Mesendoderm (in vitro differentiated cells): ENCODE data around the gene NCAPH2.

Experiments
- DNase-seq: peaks from one replicate; pipeline ENCODE4 v3.0.0; 2013
- H2AK5ac ChIP-seq: 2 replicates; pipeline ENCODE4 v1.6.1; 2013; ENCODE audit warnings: low read length, inconsistent platforms
- H2BK120ac ChIP-seq: 2 replicates; pipeline ENCODE4 v1.6.1; 2013; ENCODE audit warnings: low read depth, mild to moderate bottlenecking, low read length, moderate library complexity, mixed read lengths
- H2BK15ac ChIP-seq: replicated peaks from 2 replicates; pipeline ENCODE4 v1.6.1; 2013; ENCODE audit warnings: low read depth, mild to moderate bottlenecking, moderate library complexity
- H2BK5ac ChIP-seq: 2 replicates; pipeline ENCODE4 v1.6.1; 2013; ENCODE audit warnings: low read length, inconsistent platforms
- H3K18ac ChIP-seq: 2 replicates; pipeline ENCODE4 v1.6.1; 2013; ENCODE audit warnings: mild to moderate bottlenecking, low read length, mixed read lengths
- H3K23ac ChIP-seq: one replicate; pipeline ENCODE4 v1.6.1; 2013; ENCODE audit warnings: low read length
- H3K27ac ChIP-seq: 2 replicates; pipeline ENCODE4 v1.5.1; 2013; ENCODE audit warnings: low read depth, mild to moderate bottlenecking, inconsistent platforms, low read length, moderate library complexity
- H3K27me3 ChIP-seq: 2 replicates; pipeline ENCODE4 v1.6.1; 2013; ENCODE audit warnings: low read length, control low read depth, mild to moderate bottlenecking, inconsistent platforms; ENCODE audit not compliant: insufficient read depth, poor library complexity
- H3K36me3 ChIP-seq: 2 replicates; pipeline ENCODE4 v1.6.1; 2013; ENCODE audit warnings: low read length, inconsistent platforms; ENCODE audit not compliant: control insufficient read depth, insufficient read depth
- H3K4ac ChIP-seq: one replicate; pipeline ENCODE4 v1.6.1; 2013; ENCODE audit warnings: low read depth, mild to moderate bottlenecking, low read length, moderate library complexity
- H3K4me1 ChIP-seq: 2 replicates; pipeline ENCODE4 v1.6.1; 2013; ENCODE audit warnings: low read depth, low read length, inconsistent platforms; ENCODE audit not compliant: control insufficient read depth
- H3K4me2 ChIP-seq: 2 replicates; pipeline ENCODE4 v1.6.1; 2013; ENCODE audit warnings: low read length
- H3K4me3 ChIP-seq: 2 replicates; pipeline ENCODE4 v1.5.1; 2013; ENCODE audit warnings: mild to moderate bottlenecking, low read length
- H3K56ac ChIP-seq: one replicate; pipeline ENCODE4 v1.6.1; 2013; ENCODE audit warnings: low read length
- H3K79me1 ChIP-seq: 2 replicates; pipeline ENCODE4 v1.6.1; 2013; ENCODE audit warnings: low read length, inconsistent platforms
- H3K79me2 ChIP-seq: 2 replicates; pipeline ENCODE4 v1.6.1; 2013; ENCODE audit warnings: mild to moderate bottlenecking, low read length; ENCODE audit not compliant: control insufficient read depth, insufficient read depth
- H3K9ac ChIP-seq: 2 replicates; pipeline ENCODE4 v1.6.1; 2013; ENCODE audit warnings: low read length, inconsistent platforms
- H4K5ac ChIP-seq: one replicate; pipeline ENCODE4 v1.6.1; 2013; ENCODE audit warnings: low read length
- H4K8ac ChIP-seq: one replicate; pipeline ENCODE4 v1.6.1; 2013; ENCODE audit warnings: low read depth, mild to moderate bottlenecking, control low read depth, low read length, moderate library complexity
- WGBS: extraction: QIAGEN DNeasy Blood & Tissue Kit; methylation state at CpG from one replicate; pipeline ENCODE4 v1.1.7; 2013; ENCODE audit warnings: low lambda C conversion rate, missing lambda C conversion rate; ENCODE audit not compliant: insufficient coverage; ENCODE audit errors: extremely low coverage; 5-methylcytosine and 5-hydroxymethylcytosine counted together

NCAPH2 gene

GRCh38 chr22:50523806-50524675, 16.0 kb downstream of the NCAPH2 start:
- Histone ChIP-seq H3K4me1 (peaks cover 2% of the 10 kb centered on the region), H4K5ac (no peak overlapping the region), H2BK120ac (no peak overlapping the region), H3K56ac (peak overlapping the region; percentile 96), H4K8ac (no peak overlapping the region), H3K9ac (peak overlapping the region; percentile 98), H3K4ac (no peak overlapping the region), H2BK15ac (no peak overlapping the region), H3K79me1 (no peaks in the 10 kb centered on the region), H2BK5ac (no peak overlapping the region), H3K27ac (no peak overlapping the region), H3K36me3 (peaks cover 1% of the 10 kb centered on the region), H3K27me3 (peaks cover 4% of the 10 kb centered on the region), H3K18ac (no peak overlapping the region), H3K23ac (no peak overlapping the region), H3K79me2 (no peaks in the 10 kb centered on the region), H3K4me2 (peak overlapping the region; percentile 74), H3K4me3 (no peak overlapping the region), H2AK5ac (no peak overlapping the region)
- no CpG with 5 or more reads among the region's 25 CpGs for whole genome bisulfite sequencing
- no peak for DNase-seq

GRCh38 chr22:50524676-50525103, 16.7 kb downstream of the NCAPH2 start:
- Histone ChIP-seq H3K4me3 (peak overlapping the region; percentile 85), H2BK15ac (no peak overlapping the region), H3K18ac (peak overlapping the region; percentile 11), H3K9ac (peak overlapping the region; percentile 98), H2BK5ac (no peak overlapping the region), H3K27ac (no peak overlapping the region), H3K27me3 (peaks cover 9% of the 10 kb centered on the region), H4K8ac (no peak overlapping the region), H3K56ac (peak overlapping the region; percentile 96), H3K79me2 (no peaks in the 10 kb centered on the region), H3K79me1 (no peaks in the 10 kb centered on the region), H4K5ac (no peak overlapping the region), H3K4me2 (peak overlapping the region; percentile 74), H3K4ac (no peak overlapping the region), H3K4me1 (peaks cover 2% of the 10 kb centered on the region), H3K36me3 (no peaks in the 10 kb centered on the region), H3K23ac (no peak overlapping the region), H2AK5ac (no peak overlapping the region), H2BK120ac (no peak overlapping the region)
- no CpG with 5 or more reads among the region's 19 CpGs for WGBS
- DNase-seq = no peak

GRCh38 chr22:50525104-50525857, 17.3 kb downstream of the NCAPH2 start, which contains the start of gene SCO2:
TSS of gene SCO2 (minus strand) at chr22:50525598. CDS start at chr22:50524411, 1,187 bp downstream.
- Histone ChIP-seq H3K79me1 (no peaks in the 10 kb centered on the region), H3K27ac (peak within 1 kb of the TSS; percentile 81), H3K4ac (peak within 1 kb of the TSS; percentile 57), H3K4me3 (peak within 1 kb of the TSS; percentile 85), H4K8ac (no peak within 1 kb of the TSS), H3K9ac (peak within 1 kb of the TSS; percentile 98), H2BK120ac (no peak within 1 kb of the TSS), H2BK15ac (no peak within 1 kb of the TSS), H3K4me2 (peak within 1 kb of the TSS; percentile 74), H3K23ac (no peak within 1 kb of the TSS), H3K79me2 (no peaks in the 10 kb centered on the region), H3K36me3 (no peaks in the 10 kb centered on the region), H4K5ac (no peak within 1 kb of the TSS), H3K56ac (peak within 1 kb of the TSS; percentile 96), H3K18ac (peak within 1 kb of the TSS; percentile 44), H2AK5ac (no peak within 1 kb of the TSS), H2BK5ac (peak within 1 kb of the TSS; percentile 65), H3K27me3 (peaks cover 14% of the 10 kb centered on the region), H3K4me1 (peaks cover 2% of the 10 kb centered on the region)
- DNase-seq = peak; percentile 98
- WGBS = no CpG with 5 or more reads among the region's 84 CpGs

- Histone ChIP-seq H4K8ac (no peak overlapping the region), H3K9ac (peak overlapping the region; percentile 83), H2BK120ac (no peak overlapping the region), H3K27ac (peak overlapping the region; percentile 81), H3K27me3 (peaks cover 15% of the 10 kb centered on the region), H3K79me2 (no peaks in the 10 kb centered on the region), H3K18ac (peak overlapping the region; percentile 44), H3K36me3 (no peaks in the 10 kb centered on the region), H2AK5ac (no peak overlapping the region), H2BK15ac (no peak overlapping the region), H3K4ac (peak overlapping the region; percentile 21), H3K4me1 (peaks cover 2% of the 10 kb centered on the region), H3K4me2 (peak overlapping the region; percentile 61), H4K5ac (no peak overlapping the region), H3K56ac (peak overlapping the region; percentile 94), H3K79me1 (no peaks in the 10 kb centered on the region), H2BK5ac (no peak overlapping the region), H3K4me3 (peak overlapping the region; percentile 36), H3K23ac (no peak overlapping the region)
- WGBS = no CpG with 5 or more reads among the region's 33 CpGs
- no peak for DNase-seq
Observed at GRCh38 chr22:50525858-50526107, 17.8 kb downstream of the NCAPH2 start.

GRCh38 chr22:50526108-50526833, 18.2 kb downstream of the NCAPH2 start:
- Histone ChIP-seq H3K9ac (peak overlapping the region; percentile 83), H3K4ac (peak overlapping the region; percentile 21), H2BK15ac (no peak overlapping the region), H2AK5ac (no peak overlapping the region), H3K27ac (peak overlapping the region; percentile 81), H3K18ac (peak overlapping the region; percentile 44), H3K23ac (no peak overlapping the region), H3K56ac (peak overlapping the region; percentile 94), H3K36me3 (no peaks in the 10 kb centered on the region), H3K4me2 (peak overlapping the region; percentile 61), H4K5ac (no peak overlapping the region), H3K79me2 (no peaks in the 10 kb centered on the region), H2BK5ac (no peak overlapping the region), H2BK120ac (no peak overlapping the region), H3K4me3 (peak overlapping the region; percentile 30), H4K8ac (no peak overlapping the region), H3K27me3 (peaks cover 19% of the 10 kb centered on the region), H3K79me1 (no peaks in the 10 kb centered on the region), H3K4me1 (peaks cover 6% of the 10 kb centered on the region)
- DNase-seq = peak; percentile 77
- WGBS = no CpG with 5 or more reads among the region's 77 CpGs
